ENCODE results near the gene DMC1.
A peak's percentile ranks its signal among the peaks of the same experiment; 100 is the strongest.

The DMC1 gene

GRCh38 chr22:38490475-38490874 is 79.5 kb downstream of the DMC1 start:
- no peak overlapping the region for H3K4me3 ChIP-seq (ENCODE audit: low read length)
- H3K4me1 ChIP-seq (ENCODE audit: low read length) = peaks cover 4% of the 10 kb centered on the region
- no peaks in the 10 kb centered on the region for H3K27me3 ChIP-seq (ENCODE audit: low read depth, low read length)
- TF ChIP-seq, protein P1, sequence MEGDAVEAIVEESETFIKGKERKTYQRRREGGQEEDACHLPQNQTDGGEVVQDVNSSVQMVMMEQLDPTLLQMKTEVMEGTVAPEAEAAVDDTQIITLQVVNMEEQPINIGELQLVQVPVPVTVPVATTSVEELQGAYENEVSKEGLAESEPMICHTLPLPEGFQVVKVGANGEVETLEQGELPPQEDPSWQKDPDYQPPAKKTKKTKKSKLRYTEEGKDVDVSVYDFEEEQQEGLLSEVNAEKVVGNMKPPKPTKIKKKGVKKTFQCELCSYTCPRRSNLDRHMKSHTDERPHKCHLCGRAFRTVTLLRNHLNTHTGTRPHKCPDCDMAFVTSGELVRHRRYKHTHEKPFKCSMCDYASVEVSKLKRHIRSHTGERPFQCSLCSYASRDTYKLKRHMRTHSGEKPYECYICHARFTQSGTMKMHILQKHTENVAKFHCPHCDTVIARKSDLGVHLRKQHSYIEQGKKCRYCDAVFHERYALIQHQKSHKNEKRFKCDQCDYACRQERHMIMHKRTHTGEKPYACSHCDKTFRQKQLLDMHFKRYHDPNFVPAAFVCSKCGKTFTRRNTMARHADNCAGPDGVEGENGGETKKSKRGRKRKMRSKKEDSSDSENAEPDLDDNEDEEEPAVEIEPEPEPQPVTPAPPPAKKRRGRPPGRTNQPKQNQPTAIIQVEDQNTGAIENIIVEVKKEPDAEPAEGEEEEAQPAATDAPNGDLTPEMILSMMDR (IDR thresholded peaks at IDR 0.05; ENCODE audit: low read depth, low read length) = no peak
- no peak for TF ChIP-seq EZH2phosphoT487 (IDR thresholded peaks at IDR 0.05; ENCODE audit: low read depth)
- H3K9ac ChIP-seq (ENCODE audit: low read length) = no peak overlapping the region
- peak overlapping the region; percentile 39 for H3K27ac ChIP-seq (ENCODE audit: low read length)
- peaks cover 69% of the 10 kb centered on the region for H4K20me1 ChIP-seq (ENCODE audit: insufficient read depth, low read length)
- no peak overlapping the region for H3K4me2 ChIP-seq (ENCODE audit: low read length)
- peaks cover 87% of the 10 kb centered on the region for H3K36me3 ChIP-seq (replicated peaks; ENCODE audit: low read depth, low read length)
- peaks cover 45% of the 10 kb centered on the region for H3K79me2 ChIP-seq (ENCODE audit: low read length)
- no peaks in the 10 kb centered on the region for H3K9me3 ChIP-seq (ENCODE audit: insufficient read depth, low read length)
- no peak overlapping the region for H2AFZ ChIP-seq (ENCODE audit: low read depth, low read length)

DNA sequence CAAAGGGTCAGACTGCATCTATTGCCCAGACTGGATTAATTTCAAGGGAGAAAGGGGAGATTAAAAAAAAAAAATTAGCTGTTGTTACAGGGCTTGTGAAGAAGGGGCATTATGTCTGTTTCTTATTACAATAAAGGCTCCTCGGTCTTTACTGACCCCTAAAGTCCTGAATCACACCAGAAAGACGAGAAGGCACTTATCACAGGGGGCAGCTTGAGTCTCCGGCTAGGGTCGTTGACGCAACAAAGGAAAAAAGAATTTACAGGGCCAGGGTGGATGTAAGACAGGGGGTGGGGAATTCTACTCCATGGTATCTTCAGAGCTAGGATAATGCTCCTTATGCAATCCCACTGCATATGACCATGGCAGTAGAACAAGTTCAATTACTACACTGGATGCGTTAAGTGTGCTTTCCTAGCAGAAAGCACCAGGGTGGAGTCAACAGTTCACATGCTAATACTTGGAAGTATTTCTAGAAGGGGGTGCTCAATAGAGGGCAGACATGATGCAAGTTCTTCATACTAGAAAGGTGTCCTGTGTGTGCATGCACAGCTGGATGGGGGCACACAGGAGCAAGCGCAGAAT is 80.3 kb downstream of the DMC1 start:
- Histone ChIP-seq H3K9ac (ENCODE audit: low read length) (no peak overlapping the region), H3K4me1 (ENCODE audit: low read length) (peaks cover 4% of the 10 kb centered on the region), H3K36me3 (replicated peaks; ENCODE audit: low read depth, low read length) (peaks cover 87% of the 10 kb centered on the region), H3K4me2 (ENCODE audit: low read length) (no peak overlapping the region), H2AFZ (ENCODE audit: low read depth, low read length) (no peak overlapping the region), H4K20me1 (ENCODE audit: insufficient read depth, low read length) (peaks cover 67% of the 10 kb centered on the region), H3K4me3 (ENCODE audit: low read length) (no peak overlapping the region), H3K9me3 (ENCODE audit: insufficient read depth, low read length) (no peaks in the 10 kb centered on the region), H3K27me3 (ENCODE audit: low read depth, low read length) (no peaks in the 10 kb centered on the region), H3K27ac (ENCODE audit: low read length) (no peak overlapping the region), H3K79me2 (ENCODE audit: low read length) (peaks cover 39% of the 10 kb centered on the region)
- TF ChIP-seq, protein P1 (IDR thresholded peaks at IDR 0.05; ENCODE audit: low read depth, low read length) = no peak
- no peak for TF ChIP-seq EZH2phosphoT487 (IDR thresholded peaks at IDR 0.05; ENCODE audit: low read depth)

DNA sequence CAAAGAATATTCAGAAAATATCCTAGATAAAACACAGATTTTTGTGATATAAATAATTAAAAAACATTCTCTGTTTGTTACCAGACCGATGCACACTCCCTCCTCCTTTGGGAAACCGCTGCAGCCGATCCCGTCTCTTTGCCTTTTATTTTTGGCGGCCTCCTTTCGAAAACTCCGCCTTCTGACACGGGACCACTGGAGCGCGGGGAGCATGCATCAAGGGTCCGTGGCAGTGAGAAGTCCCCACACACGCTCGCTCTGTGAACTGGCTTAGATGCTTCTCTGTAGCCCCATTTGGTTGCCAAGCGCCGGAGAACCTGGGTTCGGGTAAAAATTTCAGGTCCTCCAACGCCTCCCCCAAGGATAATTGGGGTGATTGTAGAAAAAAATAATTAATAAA is 80.8 kb downstream of the DMC1 start:
- H3K9ac ChIP-seq (ENCODE audit: low read length) = no peak overlapping the region
- no peak overlapping the region for H3K27ac ChIP-seq (ENCODE audit: low read length)
- no peak overlapping the region for H2AFZ ChIP-seq (ENCODE audit: low read depth, low read length)
- H3K27me3 ChIP-seq (ENCODE audit: low read depth, low read length) = no peaks in the 10 kb centered on the region
- H3K9me3 ChIP-seq (ENCODE audit: insufficient read depth, low read length) = no peaks in the 10 kb centered on the region
- H4K20me1 ChIP-seq (ENCODE audit: insufficient read depth, low read length) = peaks cover 64% of the 10 kb centered on the region
- no peak overlapping the region for H3K4me3 ChIP-seq (ENCODE audit: low read length)
- no peak overlapping the region for H3K4me2 ChIP-seq (ENCODE audit: low read length)
- TF ChIP-seq, protein P1 (IDR thresholded peaks at IDR 0.05; ENCODE audit: low read depth, low read length) = no peak
- no peak for TF ChIP-seq EZH2phosphoT487 (IDR thresholded peaks at IDR 0.05; ENCODE audit: low read depth)
- H3K79me2 ChIP-seq (ENCODE audit: low read length) = peaks cover 34% of the 10 kb centered on the region
- H3K4me1 ChIP-seq (ENCODE audit: low read length) = peaks cover 4% of the 10 kb centered on the region
- peaks cover 87% of the 10 kb centered on the region for H3K36me3 ChIP-seq (replicated peaks; ENCODE audit: low read depth, low read length)

GRCh38 chr22:38487946-38488345 is 82.0 kb downstream of the DMC1 start:
- no peak for TF ChIP-seq EZH2phosphoT487 (IDR thresholded peaks at IDR 0.05; ENCODE audit: low read depth)
- TF ChIP-seq, protein P1 (IDR thresholded peaks at IDR 0.05; ENCODE audit: low read depth, low read length) = no peak
- Histone ChIP-seq H4K20me1 (ENCODE audit: insufficient read depth, low read length) (peaks cover 62% of the 10 kb centered on the region), H3K36me3 (replicated peaks; ENCODE audit: low read depth, low read length) (peaks cover 87% of the 10 kb centered on the region), H3K4me1 (ENCODE audit: low read length) (peaks cover 4% of the 10 kb centered on the region), H3K4me2 (ENCODE audit: low read length) (no peak overlapping the region), H3K79me2 (ENCODE audit: low read length) (peaks cover 22% of the 10 kb centered on the region), H3K4me3 (ENCODE audit: low read length) (no peak overlapping the region), H2AFZ (ENCODE audit: low read depth, low read length) (no peak overlapping the region), H3K27me3 (ENCODE audit: low read depth, low read length) (no peaks in the 10 kb centered on the region), H3K9me3 (ENCODE audit: insufficient read depth, low read length) (no peaks in the 10 kb centered on the region), H3K27ac (ENCODE audit: low read length) (no peak overlapping the region), H3K9ac (ENCODE audit: low read length) (no peak overlapping the region)
